HG03045 (cell line): ENCODE data around the gene BTRC.
"Not testable (repeated sequence)": the region's sequence is repeated elsewhere in the genome, so short reads cannot be mapped to it uniquely, and the experiment has no call there.

Experiments used
- ATAC-seq: cut with Tn5 transposase; IDR thresholded peaks from one replicate; pipeline ENCODE4 v1.9.1; 2021; ENCODE audit warnings: mild to moderate bottlenecking, moderate library complexity; ENCODE audit not compliant: unreplicated experiment

The BTRC gene

DNA sequence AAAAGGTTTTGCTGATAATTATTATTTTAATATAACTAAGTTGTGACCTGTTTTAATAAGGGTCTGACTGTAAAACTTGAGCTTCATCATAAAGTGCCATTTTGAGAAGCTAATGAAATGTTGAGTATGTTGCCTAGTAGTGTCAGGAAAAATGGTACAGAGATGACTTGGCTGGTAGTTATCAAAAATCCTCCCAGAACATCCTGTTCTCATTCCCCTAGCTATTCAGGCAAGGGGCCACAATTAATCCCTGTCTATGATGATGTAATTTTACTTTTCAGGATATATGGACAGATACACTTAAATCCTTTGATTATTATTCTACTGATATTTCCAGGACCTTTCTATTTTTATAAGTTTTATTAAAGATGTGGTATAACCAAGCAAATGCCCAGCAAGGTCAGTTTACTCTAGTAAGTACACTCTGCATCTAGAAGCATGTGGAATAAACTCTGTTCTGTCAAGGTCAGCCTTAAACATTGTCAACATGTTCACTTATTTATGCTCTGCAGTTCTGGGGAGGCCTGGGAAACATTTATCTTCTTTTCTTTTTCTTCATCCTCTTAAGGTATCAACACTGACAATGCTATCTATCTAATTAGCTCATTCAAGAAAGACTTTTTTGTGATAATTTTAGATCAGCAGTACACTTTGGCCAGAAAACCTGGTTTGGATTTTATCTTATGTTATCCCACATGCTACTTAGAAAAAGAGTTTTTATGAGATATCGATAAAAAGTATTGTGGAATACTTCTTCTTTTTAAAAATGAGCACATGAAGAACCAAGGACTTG, 32.1 kb downstream of the BTRC start:
- no peak for ATAC-seq

DNA sequence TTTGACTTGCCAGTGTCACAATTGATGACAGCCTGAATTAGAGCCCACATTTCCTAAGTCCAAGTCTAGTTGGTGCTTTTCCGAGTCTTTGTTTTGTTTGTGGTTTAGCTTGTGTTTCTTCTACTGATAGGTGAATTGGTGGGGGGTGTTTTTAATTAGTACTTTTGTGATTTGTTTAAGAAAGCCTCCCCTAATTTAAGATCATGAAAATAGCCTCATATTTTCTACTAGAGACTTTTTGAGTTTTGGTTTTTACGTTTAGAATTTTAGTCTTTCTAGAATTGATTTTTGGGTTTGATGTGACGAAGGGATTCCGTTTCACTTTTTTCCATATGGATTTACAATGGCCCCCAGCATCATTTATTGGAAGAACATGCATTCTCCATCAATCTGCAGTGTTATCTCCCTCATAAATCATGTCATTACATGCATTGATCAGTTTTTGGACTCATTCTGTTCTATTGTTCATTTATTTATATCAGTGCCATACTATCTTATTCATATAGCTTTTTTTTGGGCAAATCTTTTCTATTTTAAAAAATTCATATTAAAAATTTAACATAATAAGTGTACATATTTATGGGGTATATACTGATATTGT, 32.8 kb downstream of the BTRC start:
- no peak for ATAC-seq

DNA sequence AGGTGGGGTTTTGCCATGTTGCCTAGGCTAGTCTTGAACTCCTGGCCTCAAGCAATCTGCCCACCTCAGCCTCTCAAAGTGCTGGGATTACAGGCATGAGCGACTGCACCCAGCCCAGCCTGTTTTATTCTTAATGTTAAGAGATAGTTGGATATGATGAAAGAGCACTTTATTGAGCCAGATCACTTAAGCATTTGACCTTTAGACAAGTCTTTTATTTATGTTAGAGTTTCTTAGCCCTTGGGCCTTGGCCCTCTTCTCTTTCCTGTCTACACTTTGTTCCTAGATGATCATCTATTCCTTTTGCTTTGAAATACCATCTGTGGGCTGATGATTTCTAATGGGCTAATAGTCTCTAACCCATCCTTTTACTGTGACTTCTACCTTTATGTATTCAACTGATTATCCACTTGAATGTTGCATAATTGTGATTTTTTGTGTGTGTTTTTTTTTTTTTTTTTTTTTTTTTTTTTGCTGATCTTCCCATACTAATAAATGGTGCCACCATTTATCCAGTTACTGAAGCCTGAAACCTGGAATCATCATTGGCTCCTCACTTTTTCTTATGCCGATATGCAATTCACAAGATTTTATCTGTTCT, 34.8 kb downstream of the BTRC start:
- ATAC-seq, result no peak

DNA sequence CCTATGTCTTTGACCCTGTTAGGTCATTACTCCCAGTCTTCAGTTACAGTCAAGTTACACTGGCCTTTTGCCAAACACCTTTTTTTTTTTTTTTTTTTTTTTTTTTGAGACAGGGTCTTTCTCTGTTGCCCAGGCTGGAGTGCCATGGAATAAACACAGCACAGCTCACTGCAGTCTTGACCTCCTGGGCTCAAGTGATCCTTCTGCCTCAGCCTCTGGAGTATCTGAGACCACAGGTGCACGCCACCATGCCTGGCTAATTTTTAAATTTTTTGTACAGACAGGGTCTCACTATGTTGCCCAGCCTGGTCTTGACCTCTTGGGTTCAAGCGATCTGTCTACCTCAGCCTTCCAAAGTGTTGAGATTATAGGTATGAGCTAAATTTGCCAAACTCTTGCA, 35.6 kb downstream of the BTRC start:
- not testable (repeated sequence) for ATAC-seq

DNA sequence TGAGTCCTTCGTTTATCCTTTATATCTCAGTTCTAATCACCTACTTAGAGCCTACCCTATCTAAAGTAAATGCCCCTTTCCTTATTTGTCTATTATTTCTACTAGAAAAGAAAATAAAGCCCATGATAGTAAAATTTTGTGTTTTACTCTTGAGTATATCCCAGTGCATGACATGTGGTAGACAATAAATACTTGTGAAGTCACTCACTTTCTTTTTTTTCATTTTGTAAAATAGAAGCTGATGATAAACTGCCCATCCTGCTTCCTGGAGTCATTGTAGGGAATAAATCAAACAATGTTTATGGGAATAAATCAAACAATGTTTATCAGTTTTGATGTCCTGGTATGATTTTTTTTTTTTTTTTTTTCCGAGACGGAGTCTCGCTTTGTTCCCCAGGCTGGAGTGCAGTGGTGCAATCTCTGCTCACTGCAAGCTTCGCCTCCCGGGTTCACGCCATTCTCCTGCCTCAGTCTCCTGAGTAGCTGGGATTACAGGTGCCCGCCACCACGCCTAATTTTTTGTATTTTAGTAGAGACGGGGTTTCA, 36.1 kb downstream of the BTRC start:
- no peak for ATAC-seq

DNA sequence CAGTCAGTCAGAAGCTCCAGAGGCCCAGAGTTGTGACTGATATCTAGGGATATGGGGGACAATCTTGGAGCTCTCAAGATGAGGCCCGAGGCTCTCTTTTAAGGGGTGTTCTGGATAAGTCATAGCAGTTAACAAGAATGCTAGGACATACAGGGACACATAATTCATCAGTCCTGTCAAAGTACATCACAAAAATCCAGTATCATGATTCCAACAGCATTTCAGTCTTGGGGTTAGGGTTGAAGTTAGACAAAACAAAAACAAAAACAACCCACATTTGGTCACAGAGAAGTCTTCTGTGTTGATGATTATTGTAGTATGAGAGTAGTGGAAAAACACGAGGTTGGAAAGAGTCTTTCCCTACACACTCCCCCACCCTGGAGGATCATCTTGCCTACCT, 39.4 kb downstream of the BTRC start:
- no peak for ATAC-seq

DNA sequence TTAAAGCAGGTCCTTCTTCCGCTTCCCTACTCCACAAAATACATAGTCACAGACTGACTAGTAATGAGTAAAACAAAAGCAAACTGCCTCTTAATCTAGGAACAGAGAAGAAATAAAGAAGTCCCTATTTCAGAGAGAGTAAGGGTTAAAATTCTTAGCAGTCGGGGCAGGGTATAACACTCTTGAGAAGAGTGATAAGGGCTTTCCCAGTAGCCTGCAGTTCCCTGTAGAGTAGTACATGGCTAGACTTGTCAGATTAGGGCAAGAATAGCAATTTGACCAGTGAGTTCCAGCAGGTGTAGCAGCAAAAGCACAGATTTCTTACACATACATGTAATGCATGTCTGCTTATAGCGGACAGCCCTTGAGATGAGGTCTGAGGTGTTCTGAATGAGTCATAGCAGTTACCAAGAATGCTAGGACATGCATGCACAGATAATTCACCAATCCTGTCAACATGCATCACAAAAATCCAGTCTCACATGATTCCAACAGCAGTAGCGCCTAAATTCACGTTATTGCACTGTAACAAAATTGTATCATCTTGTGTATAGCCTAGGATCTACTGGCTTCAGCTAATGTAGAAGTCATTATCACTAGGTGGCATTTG, 40.7 kb downstream of the BTRC start:
- ATAC-seq, result no peak

DNA sequence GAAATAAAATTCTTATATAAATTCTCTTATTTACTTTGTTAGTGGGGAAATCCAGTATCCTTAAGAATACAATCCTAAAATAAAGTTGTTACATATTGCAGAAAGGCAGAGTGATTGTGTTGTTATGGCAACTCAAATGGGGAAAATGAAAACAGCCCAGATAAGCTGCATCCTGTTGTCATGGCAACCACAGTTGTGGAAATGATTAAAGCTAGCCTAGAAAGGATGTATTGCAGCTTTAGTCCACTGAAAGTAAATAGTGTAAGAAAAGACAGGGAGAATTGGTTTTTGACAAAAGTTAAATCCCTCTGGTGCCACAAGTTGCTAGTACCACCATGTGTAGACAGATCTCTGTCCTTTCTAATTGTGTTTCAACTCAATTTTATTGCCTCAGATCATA, 43.2 kb downstream of the BTRC start:
- ATAC-seq, result no peak

DNA sequence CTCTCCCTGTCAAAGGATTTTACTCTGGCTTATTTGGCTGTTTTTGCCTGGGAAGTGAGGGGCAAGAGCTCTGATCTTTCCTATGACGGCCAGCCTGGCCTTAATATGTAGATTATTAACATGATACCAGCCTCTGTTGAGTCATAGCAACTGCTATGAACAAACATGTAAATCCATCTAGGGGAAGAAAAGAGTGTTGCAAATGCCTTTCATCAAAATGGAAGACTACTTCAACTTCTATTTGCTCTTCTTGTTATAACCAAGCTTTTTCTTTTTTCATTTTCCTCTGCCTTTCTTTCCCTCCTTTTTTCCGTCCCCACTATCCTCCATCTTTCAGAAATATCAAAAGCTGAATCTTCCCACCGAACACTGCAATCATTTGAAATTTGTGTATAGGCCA, 46.6 kb downstream of the BTRC start:
- no peak for ATAC-seq

DNA sequence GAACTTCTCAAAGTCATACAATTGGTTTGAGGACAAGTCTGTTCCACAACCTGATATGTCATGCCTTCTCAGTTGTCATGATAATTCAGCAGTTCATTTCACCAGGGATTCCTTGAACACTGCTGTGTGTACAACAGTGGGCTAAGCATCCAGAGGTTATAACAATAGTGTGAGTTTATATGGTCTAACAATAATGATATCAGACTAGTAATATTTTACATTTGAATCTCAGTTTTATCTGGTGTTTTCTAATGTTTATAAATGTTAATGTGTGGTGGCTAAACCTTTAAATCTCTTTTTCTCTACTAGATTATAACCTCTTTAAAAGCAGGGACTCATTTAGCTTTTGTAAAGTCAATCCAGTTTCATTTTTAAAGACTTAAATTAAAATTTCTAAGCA, 48.7 kb downstream of the BTRC start:
- no peak for ATAC-seq

DNA sequence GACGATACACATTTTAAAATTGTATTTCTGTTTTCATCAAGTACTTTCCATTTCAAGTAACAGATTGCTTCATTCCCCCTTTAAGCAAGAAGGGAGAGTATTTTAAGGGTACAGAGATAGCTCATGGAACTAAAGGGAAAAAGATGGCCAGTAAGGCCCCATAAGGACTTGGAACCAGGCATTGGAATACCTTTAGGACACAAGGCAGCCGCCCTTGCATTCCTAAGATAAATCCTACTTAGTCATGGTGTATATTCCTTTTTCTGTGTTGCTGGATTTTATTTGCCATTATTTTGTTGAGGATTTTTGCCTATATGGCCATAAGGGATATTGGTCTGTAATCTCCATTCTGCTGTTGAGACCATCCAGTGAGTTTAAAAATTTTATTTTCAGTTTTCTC, 49.2 kb downstream of the BTRC start:
- no peak for ATAC-seq

DNA sequence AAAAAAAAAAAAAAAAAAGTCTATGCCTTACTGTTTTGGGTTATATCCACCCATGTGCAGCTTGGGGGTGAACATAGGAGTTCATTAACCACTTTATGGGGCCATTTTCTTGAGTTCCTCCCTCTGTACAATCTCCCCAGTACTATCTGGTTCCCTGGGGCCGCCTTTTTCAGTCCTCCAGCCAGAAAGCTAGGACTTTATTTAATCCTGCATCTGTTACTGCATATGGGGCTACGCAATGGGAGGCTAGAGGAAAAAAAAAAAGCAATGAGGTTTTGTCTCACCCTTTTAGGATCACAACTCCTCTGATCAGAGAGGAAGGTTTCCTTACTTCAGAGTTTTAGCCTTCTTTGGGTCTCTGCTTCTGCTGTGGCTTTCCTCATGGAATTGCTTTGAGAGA, 51.0 kb downstream of the BTRC start:
- ATAC-seq, result no peak

DNA sequence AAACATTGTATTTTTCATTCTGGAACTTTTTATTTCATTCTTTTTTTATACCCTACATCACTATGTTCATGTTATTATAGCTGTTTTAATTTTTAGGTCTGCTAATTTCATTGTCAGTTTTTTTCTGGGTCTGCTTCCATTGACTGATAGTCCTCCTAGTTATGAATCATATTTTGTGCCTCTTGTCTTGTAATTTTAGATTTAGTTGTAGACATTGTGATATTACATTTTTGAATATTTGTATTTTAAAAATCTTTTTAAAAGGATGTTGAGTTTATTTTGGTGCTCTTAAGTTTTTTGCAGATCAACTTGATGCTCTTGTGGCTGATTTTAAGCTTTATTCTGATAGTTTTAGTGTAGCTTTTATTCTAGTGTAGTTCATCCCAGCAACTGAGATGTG, 57.6 kb downstream of the BTRC start:
- ATAC-seq, result no peak

DNA sequence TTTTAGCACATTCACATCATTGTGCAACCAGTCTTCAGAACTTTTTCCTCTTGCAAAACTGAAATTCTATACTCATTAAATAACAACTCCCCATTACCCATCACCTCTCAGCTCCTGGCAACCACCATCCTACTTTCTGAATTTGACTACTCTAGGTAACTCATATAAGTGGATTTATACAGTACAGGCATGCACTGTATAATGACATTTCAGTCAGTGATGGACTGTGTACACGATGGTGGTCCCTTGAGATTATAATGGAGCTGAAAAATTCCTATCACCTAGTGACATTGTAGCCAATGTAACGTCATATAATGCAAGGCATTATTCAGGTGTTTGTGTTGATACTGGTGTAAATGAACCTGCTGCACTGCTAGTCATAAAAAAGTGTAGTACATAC, 60.1 kb downstream of the BTRC start:
- ATAC-seq, result no peak

DNA sequence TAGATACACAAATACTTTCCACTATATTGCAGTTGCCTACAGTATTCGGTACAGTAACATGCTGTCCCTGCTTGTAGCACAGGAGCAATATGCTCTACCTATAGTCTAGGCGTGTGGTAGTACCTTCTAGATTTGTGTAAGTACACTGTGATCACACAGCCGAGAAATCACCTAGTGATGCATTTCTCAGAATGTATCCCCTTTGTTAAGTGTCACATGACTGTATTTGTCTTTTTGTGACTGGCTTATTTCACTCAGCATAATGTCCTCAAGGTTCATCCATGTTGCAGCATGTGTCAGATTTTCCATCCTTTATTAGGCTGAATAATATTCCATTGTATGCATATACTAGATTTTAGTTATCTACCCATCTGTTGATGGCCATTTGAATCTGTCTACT, 61.9 kb downstream of the BTRC start:
- ATAC-seq, result no peak

DNA sequence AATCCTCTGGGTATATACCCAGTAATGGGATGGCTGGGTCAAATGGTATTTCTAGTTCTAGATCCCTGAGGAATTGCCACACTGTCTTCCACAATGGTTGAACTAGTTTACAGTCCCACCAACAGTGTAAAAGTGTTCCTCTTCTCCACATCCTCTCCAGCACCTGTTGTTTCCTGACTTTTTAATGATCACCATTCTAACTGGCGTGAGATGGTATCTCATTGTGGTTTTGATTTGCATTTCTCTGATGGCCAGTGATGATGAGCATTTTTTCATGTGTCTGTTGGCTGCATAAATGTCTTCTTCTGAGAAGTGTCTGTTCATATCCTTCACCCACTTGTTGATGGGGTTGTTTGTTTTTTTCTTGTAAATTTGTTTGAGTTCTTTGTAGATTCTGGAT, 68.0 kb downstream of the BTRC start:
- ATAC-seq, result not testable (repeated sequence)

DNA sequence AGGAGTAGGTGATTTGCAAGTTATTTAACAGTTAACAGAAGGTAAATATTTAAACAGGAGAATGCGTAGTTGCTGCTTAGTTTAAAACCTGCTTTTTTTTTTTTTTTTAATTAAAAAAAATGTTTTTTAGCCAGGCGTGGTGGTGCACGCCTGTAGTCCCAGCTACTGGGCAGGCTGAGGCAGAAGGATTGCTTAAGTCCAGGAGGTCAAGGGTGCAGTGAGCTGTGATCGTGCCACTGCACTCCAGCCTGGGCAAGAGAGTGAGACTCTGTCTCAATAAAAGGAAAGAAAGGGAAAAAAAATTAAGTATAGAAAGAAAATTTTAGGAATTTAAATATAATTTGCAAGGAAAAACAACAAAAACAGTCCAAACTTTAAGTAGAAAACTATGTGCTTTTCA, 71.6 kb downstream of the BTRC start:
- no peak for ATAC-seq

DNA sequence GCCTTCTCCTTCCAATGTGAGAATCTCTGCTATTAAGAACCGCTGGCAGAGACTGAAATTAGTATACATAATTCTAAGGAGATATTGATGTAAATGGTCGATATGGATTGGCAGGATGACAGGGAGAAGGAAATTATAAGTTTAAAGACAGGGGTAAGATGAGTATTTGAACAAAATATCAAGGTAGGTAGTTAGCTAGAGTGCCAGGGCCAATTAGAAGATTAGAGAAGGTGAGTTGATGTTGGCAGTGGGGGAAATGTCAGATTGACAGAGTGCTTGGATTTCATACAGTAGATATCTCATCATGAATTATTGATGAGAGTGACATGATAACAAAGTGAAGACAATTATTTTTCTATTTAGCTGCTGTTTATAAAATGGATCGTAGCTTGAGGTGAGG, 74.1 kb downstream of the BTRC start:
- ATAC-seq, result no peak

DNA sequence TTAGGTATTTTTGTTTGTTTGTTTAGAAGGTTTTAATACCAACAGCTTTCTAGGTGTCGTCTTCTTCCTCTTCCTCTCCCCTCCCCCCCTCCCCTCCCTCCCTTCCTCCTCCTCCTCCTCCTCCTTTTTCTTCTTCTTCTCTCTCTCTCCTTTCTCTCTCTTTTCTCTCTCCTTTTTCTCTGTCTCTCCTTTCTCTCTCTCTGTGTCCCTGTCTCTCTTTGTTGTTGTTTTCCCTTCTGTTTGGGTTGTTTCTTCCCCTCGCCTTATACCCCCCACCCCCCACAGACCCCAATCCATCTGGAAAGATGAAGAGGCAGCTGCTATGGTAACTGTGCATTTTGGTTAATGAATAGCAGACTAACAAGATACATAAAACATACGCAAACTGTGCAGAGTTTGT, 75.5 kb downstream of the BTRC start:
- no peak for ATAC-seq

DNA sequence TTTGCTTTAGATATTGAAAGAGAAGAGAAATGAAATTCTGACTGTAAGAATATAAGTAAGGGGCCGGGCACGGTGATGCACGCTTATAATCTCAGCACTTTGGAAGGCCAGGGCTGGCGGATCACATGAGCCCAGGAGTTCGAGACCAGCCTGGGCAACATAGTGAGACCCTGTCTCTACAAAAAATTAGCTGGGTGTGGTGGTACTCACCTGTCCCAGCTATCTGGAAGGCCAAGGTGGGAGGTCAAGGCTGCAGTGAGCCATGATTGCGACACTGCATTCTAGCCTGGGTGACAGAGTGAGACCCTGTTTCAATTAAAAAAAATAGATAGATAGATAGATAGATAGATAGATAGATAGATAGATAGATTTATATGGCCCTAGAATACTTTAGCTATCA, 82.3 kb downstream of the BTRC start:
- no peak for ATAC-seq

DNA sequence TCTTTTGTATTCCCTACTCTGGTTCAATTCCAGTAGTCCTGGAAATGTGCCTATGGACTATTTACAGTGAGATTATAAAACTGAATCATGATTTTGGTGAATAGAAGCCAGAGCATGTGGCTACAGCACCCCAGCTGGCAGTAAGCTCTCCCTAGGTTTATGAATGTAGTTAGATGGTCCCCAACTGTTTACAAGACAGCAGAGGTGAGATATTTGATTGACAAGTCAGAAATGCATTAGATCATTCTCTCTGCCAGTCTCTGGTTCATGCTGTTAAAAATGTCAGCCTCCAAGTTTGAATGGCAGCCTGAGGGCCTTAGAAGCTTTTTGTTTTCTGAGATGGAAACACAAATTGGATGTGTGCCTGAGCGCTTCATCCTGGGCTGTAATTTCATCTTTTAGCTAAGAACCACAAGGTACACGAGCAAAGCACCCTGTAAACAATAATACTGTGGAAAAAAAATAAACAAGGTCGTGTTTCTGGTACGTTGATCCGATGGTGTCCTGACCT, 85.0 kb downstream of the BTRC start:
- no peak for ATAC-seq
